ENCODE results near the gene CC2D1B.

CC2D1B gene

DNA sequence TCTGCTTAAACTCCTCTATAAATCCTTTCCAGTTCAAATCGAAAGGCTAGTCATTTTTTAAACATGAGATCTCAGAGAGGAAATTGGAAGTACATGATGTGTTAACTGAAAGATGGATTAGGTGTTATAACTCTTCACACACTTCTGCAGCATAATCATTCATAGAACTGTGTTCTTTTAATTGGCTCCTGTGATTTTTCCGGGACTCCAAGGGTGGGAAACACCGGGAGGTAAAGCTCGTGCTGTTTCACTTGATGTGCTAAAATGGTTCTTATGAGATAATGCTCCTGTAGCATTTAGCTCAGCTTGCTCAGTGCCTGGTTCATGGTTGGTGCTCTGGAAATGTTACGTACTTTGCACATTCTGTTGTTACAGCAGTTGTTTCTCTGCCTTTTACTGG, 40.2 kb downstream of the CC2D1B start:
- TF ChIP-seq, protein P1, sequence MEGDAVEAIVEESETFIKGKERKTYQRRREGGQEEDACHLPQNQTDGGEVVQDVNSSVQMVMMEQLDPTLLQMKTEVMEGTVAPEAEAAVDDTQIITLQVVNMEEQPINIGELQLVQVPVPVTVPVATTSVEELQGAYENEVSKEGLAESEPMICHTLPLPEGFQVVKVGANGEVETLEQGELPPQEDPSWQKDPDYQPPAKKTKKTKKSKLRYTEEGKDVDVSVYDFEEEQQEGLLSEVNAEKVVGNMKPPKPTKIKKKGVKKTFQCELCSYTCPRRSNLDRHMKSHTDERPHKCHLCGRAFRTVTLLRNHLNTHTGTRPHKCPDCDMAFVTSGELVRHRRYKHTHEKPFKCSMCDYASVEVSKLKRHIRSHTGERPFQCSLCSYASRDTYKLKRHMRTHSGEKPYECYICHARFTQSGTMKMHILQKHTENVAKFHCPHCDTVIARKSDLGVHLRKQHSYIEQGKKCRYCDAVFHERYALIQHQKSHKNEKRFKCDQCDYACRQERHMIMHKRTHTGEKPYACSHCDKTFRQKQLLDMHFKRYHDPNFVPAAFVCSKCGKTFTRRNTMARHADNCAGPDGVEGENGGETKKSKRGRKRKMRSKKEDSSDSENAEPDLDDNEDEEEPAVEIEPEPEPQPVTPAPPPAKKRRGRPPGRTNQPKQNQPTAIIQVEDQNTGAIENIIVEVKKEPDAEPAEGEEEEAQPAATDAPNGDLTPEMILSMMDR (conservative IDR thresholded peaks at IDR 0.05), result no peak
- H3K27ac ChIP-seq, result no peak overlapping the region

DNA sequence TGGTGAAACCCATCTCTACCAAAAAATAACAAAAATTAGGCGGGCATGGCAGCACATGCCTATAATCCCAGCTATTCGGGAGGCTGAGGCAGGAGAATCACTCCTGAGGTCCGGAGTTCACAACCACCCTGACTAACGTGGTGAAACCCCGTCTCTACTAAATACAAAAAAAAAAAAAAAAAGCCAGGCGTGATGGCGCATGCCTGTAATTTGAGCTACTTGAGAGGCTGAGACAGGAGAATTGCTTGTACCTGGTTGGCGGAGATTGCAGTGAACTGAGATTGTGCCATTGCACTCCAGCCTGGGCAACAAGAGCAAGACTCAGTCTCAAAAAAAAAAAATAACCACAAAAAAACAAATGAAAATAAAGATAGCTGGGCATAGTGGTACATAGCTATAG, 42.3 kb downstream of the CC2D1B start:
- TF ChIP-seq, protein P1 (conservative IDR thresholded peaks at IDR 0.05), result no peak

DNA sequence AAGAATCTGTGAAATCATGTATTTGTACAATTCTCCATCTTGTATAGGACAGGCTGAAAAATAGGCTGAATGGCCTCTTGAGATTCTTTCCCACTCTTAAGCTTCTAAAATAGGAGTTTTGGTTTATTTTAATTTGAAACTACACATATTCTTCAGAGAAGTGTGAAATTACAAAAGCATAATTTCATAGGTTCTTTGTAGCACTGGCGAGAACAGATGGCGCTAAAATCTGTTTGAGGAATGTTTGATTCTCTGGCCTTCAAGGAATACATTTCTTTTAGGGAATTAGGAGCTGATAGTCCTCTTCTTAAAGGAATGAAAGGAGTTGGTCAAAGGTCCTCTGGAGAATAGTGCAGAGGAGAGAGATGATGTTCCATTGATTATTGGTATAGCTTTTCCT, 44.9 kb downstream of the CC2D1B start:
- H3K27ac ChIP-seq, result no peak overlapping the region
- TF ChIP-seq, protein P1 (conservative IDR thresholded peaks at IDR 0.05), result no peak

More for the DNA sequence above, 42.3 kb downstream of the CC2D1B start:
- H3K27ac ChIP-seq, result no peak overlapping the region

DNA sequence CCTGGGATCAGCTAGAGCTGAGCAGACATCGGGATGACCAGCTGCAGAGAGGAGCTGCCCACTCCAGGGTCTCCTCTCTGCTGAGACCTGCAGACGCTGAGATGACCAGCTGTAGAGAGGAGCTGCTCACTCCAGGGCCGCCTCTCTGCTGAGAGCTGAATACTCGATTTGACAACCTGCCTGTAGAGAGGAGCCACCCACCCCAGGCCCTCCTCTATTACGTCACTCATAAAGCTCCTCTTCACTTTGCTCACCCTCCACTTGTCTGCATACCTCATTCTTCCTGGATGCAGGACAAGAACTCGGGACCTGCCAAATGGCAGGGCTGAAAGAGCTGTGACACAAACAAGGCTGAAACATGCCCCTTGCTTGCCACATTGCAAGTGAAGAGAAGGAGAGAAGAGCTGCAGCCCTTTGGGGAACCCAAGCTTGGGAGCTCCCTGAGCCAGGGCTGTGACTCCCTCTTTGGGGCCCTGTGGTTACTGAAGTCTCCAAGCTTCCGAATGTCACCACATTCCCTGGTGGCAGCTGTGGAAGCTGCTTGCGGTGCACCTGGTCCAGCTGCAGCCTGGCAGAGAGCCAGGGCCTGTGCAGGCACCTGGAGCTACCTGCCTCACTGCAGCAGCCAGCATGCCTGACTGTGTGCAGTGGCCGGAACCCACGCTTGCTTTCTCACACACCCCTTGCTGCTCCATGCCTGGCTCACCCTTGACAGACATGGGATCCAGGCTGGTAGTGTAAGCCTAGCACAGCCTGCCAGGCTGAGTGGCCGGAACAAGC, 59.6 kb downstream of the CC2D1B start:
- H3K27ac ChIP-seq, result peak overlapping the region; percentile 72
- TF ChIP-seq, protein P1 (conservative IDR thresholded peaks at IDR 0.05), result no peak

DNA sequence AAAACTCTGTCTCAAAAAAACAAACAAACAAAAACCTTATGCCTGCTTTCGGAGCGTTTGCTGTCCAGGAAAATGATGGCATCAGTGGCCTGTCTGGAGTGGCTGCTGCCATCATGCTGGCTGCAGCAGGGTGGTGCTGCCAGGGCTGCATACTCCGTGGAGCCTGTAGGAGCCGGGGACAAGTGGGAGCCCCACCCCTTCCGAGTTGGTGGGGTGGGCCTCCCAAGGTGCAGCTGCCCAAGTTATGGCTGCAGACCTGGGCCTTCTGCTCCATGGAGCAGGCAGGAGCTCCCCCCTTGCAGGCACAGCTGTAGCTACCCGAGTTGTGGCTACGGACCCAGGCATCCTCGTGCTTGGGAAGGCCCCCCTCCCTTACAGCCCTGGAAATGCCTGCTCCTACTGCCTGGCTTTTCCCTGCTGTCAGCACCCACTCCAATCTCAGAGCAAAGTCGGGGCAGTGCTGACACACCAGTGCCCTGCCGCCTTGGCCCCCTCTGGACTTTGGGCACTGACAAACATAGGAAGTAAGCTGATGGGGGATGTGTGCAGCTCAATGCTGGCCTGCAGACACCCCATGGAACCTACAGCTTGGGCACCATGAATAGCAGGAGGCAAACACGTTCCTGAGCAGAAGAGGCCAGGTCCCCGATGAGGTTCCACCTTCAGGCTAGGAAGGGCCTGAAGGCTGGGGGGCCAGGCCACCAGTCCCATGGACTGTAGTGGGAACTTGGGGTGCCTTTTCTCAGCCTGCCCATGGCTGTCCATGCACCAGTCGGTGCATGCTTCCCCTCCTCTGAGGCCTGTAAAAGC, 60.4 kb downstream of the CC2D1B start:
- TF ChIP-seq, protein P1 (conservative IDR thresholded peaks at IDR 0.05), result no peak
- peak overlapping the region; percentile 72 for H3K27ac ChIP-seq

Data from VCaP (cell line).